LHCN-M2 (cell line): ENCODE measurements around the gene ATAD1. TPM values are rescaled to one million over a fixed set of nuclear protein-coding genes. Genes with fewer than 3 reads are reported as not detected.
"Not testable (repeated sequence)": the region's sequence is repeated elsewhere in the genome, so short reads cannot be mapped to it uniquely, and the experiment has no call there.

ENCODE experiments used
- DNase-seq: peaks from one replicate; pipeline ENCODE4 v3.0.0-alpha.2; 2012; ENCODE audit warnings: low read depth
- total RNA-seq: library from RNA; depleted of rRNA; stranded (reverse); fragments of >200 nt; gene quantifications from 2 replicates; pipeline ENCODE4 v1.2.3, GENCODE V29; 2014

Gene ATAD1
- total RNA-seq, 1 experiment from 2014 or later = 32.3 TPM

- DNase-seq = no peak
These were observed 60.3 kb downstream of the ATAD1 start for GRCh38 chr10:87757685-87758084.

DNA sequence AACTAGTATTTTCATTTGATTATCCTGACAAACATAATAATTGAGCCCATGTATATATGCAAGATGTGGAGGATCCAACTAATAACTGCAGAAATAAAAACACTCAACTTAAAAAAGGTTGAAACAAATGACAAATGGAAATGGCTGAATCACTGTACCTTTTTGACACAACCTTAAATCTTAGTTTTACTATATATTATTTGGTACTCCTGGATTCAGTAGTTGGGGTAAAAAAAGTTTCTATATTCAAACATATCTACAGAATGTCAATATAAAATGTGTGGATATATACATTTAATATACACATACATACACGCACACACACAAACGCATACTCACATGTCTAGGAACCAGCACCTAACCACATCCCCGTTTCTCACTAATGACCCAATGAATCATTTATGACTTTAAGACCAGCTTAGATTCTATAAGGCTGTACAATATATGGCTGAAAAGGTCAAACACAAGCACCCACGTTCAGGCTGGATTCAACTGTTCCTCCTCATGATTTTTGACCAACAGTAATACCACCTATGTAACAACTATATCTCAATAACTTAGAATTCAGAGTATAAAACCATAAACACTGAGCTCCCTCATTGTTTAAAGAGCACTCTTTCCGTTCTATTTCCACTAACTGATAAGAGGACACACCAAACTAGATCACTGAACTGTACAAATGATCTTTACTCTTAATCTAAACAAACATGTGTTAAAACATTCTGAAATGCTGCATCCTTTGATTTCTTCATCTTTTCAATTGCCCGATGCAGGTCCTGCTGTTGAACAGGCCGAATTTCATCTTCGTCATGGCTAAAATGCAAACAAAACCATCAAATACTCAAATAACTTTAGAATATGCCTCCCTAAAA is 63.8 kb downstream of the ATAD1 start:
- no peak for DNase-seq

DNA sequence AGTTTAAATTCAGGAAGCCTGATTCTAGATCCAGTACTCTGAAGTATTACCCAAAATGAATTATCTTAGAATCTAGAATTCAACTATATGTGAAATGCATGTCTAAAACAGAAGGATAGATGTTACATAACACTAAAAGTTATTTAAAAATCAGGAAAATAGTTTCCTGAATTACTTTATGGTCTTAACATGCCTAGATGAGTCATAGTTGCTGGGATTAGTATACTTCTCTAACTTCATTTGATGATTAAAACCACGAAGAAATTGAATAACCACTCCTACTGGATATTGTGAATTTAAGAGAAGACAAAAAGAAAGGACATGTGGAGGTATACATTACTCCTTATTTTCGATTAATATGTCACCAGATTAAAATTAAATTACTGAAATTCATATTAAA is 65.5 kb downstream of the ATAD1 start:
- DNase-seq = peak; percentile 77

GRCh38 chr10:87751274-87751673 is 66.8 kb downstream of the ATAD1 start:
- no peak for DNase-seq

GRCh38 chr10:87750817-87751216 is 67.2 kb downstream of the ATAD1 start:
- DNase-seq = no peak

GRCh38 chr10:87750001-87750671 is 67.9 kb downstream of the ATAD1 start:
- peak; percentile 81 for DNase-seq

GRCh38 chr10:87748244-87748643 is 69.8 kb downstream of the ATAD1 start:
- not testable (repeated sequence) for DNase-seq

DNA sequence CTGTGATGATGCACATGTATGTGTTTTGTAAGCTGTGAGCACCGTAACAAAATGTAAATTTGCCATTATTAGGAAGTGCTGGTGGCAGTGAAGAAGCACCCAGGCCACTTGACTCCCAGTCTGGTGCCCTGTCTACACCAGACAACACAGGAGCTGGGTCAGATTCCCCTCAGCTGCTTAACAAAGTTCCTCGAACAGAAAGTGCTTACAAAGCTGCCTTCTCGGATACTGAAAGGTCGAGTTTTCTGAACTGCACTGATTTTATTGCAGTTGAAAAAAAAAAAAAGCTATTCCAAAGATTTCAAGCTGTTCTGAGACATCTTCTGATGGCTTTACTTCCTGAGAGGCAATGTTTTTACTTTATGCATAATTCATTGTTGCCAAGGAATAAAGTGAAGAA is 71.1 kb downstream of the ATAD1 start:
- DNase-seq = no peak

DNA sequence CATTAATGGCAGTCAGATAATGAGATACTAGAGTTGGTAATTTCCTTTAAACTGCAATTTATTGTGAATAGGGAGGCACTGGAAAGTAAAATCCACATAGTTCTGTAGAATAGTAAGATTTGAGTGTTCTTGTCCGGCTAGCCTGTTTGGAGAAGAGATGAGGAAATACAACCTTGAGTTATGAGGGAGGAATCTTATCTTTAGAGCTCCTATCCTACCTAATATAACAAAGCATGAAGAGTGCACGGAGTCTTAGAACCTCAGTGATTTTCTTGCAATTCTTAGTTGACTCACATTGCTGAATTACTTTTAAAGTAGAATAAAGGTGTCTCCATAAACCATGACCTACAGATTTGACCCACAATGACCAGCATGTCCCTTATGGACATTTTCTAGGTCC is 73.4 kb downstream of the ATAD1 start:
- no peak for DNase-seq

- not testable (repeated sequence) for DNase-seq
These were observed 74.9 kb downstream of the ATAD1 start for GRCh38 chr10:87742992-87743610.

- peak; percentile 78 for DNase-seq
These were observed 77.8 kb downstream of the ATAD1 start for GRCh38 chr10:87740254-87740655.

DNA sequence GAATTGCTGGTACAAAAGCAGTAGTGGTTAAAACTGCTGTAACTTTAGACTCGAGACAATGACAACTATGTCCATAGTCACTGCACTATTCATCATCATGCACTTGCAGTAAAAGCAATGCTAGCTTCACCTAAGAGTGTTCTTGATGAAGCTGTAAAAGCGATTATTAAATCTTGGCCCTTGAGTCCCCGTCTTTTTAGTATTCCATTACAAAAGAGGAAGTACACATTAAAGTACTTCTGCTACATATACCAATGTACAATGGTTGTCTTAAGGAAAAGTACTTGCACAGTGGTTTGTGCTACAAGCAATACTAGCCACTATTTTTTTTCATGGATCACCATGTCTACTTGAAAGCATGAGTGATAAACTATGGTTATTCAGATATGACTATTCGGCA is 78.3 kb downstream of the ATAD1 start:
- peak; percentile 13 for DNase-seq

- DNase-seq = not testable (repeated sequence)
These were observed 79.8 kb downstream of the ATAD1 start for GRCh38 chr10:87738253-87738652.

DNA sequence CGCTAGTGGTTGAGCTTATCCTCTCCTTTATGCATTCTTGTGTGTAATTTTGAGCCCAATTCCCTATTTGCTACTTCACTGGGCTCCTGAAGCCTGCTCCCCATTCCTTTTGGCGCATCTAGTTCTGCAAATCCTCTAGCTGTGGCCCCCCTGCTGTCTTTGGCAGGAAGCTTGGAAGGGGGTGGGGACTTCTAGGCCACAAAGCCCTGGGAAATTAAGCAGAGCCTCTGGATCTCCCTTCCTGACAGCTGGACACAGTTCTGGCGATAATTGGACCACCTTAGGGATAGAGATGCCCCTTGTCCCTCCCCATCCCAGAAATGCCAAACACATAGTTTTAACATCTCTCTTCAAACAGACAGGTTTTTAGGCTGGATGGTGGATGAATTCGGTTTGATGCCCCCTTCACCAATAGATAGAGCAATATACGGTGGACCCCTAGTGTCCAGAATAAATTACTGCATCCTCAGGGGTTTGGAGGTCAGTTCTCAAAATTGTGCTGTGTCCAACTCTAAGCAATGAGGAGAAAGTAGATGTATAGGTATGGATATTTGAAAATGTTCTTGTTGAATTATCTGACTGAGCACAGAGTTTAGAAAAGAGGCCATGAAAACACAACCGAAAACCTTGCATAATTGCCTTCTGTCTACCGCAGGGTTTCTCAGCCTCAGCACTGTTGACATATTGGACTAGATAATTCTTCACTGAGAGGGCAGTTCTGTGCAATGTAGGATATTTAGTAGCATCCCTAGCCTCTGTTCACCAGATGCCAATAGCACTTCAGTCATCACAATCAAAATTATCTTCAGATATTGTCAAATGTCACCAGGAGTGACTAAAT is 82.8 kb downstream of the ATAD1 start:
- DNase-seq = peak; percentile 48

GRCh38 chr10:87733081-87733480 is 84.9 kb downstream of the ATAD1 start:
- no peak for DNase-seq

- DNase-seq = no peak
These were observed 88.1 kb downstream of the ATAD1 start for GRCh38 chr10:87729940-87730339.

DNA sequence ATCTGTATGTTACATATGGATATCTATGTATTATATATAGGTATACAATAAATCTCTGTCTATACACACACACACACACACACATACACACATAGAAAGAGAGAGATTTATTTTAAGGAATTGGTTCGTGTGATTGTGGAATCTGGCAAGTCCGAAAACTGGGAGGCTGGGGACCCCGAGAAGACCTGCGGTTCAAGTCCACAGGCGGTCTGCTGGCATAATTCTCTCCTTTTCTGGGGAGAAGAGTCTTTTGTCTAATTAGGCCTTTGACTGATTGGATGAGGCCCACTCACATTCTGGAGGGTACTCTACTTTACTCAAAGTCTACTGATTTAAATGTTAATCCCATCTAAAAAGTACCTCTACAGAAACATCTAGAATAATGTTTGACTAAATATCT is 93.2 kb downstream of the ATAD1 start:
- no peak for DNase-seq

DNA sequence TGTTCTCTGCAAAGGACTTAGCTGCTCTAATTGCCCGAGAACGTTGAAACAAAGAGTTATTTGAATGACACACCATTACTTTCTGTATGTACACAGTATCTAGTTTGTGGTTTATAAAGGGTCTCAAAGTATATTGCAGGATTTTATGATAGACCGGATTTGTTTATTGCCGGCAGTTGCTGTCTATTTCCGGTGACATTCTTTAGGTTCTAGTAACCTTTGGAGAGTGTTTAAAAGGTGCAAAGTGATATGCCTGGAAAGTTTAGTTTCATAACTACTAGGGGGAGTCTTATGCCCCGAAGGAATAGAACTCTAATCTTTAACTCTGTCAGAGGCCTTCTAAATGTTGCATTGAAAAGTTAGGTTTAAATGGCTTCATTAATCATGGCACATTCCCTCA is 94.5 kb downstream of the ATAD1 start:
- DNase-seq = no peak

GRCh38 chr10:87722716-87723115 is 95.3 kb downstream of the ATAD1 start:
- no peak for DNase-seq

DNA sequence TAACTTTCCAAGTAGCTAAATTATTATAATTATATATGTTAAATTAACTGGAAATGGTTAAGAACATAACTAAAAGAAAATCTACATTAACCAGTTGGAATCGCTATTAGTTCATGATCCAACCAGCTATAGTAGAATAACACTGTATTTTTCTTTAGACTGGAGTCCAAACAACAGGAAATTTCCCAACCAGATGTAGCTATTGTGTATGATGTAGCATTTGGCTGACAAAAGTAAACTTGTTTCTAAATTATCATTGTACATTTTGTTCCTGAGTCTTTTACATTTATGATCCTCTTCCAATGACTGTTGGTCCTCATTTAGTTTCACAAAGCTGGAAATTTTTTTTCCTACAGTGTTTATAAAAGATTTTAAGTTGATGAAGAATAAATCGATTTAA is 96.2 kb downstream of the ATAD1 start:
- DNase-seq = no peak

DNA sequence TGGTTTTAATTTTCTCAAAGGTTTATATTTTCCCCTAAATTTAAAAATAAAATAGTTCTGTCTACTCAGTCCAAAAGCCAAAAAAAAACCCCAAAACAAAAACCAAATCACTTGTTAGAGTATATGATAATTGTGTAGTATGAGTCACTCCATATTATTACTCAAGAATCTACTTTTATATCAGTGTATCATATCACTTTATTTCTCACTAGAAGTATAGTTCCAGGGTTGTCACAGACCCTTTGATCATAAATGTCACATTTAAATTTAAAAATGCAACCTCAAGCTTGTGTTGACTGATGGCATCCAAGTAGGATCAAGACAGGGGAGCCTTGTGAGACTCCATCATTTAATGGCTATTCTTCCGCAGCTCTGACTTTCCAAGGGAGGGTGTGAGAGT is 97.4 kb downstream of the ATAD1 start:
- no peak for DNase-seq

DNA sequence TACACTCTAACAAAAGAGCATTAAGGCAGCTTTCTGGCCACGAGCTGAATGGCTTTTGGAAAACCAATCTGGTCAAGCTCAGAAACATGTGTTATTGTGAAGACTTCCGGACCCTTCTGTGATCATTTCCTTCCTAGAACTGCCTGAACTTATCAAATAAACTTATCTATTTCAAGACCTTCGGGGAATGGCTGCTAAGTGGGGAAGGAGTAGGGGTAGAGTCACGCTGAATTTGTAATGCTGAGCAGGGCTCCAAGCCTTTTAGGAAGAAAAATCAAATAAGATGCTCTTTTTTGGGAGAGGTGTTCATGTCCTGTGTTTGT is 101.7 kb downstream of the ATAD1 start:
- DNase-seq = no peak
